Type B pancreatic cell (in vitro differentiated cells): ENCODE data around the gene SVOP. TPM values are rescaled to one million over a fixed set of nuclear protein-coding genes. Genes with fewer than 3 reads are reported as not detected.

Source experiments
- DNase-seq: peaks from one replicate; pipeline ENCODE4 v3.0.0; 2021; ENCODE audit warnings: mixed read lengths; ENCODE audit not compliant: unreplicated experiment; ENCODE audit errors: extremely low spot score
- H3K27ac Mint-ChIP-seq: 2 replicates; pipeline ENCODE4 v1.8.0; 2021; ENCODE audit warnings: mild to moderate bottlenecking, mixed read lengths
- H3K27me3 Mint-ChIP-seq: 2 replicates; pipeline ENCODE4 v1.8.0; 2021; ENCODE audit warnings: mixed read lengths
- H3K36me3 Mint-ChIP-seq: 2 replicates; pipeline ENCODE4 v1.8.0; 2021; ENCODE audit warnings: mixed read lengths
- H3K4me1 Mint-ChIP-seq: one replicate; pipeline ENCODE4 v1.8.0; 2021; ENCODE audit warnings: mixed read lengths; ENCODE audit not compliant: unreplicated experiment
- H3K4me3 Mint-ChIP-seq: 2 replicates; pipeline ENCODE4 v1.8.0; 2021; ENCODE audit warnings: mild to moderate bottlenecking, mixed read lengths
- H3K9me3 Mint-ChIP-seq: 2 replicates; pipeline ENCODE4 v1.8.0; 2021; ENCODE audit warnings: mixed read lengths
- long read RNA-seq: library from polyadenylated mRNA; unstranded; transcript quantifications from one replicate; pipeline ENCODE4 v2.0.0, GENCODE V29; 2020
- total RNA-seq: library from RNA; stranded (reverse); gene quantifications from 2 replicates; pipeline ENCODE4 v1.2.1, GENCODE V29; 2021; ENCODE audit warnings: low replicate concordance
- TF ChIP-seq, protein P1 (sequence below): fragments of 200-600 bp; sonication (generic); conservative IDR thresholded peaks from 2 replicates; pipeline ENCODE4 v1.5.0; 2021; ENCODE audit warnings: antibody characterized with exemption, mild to moderate bottlenecking

SVOP gene, protein sequence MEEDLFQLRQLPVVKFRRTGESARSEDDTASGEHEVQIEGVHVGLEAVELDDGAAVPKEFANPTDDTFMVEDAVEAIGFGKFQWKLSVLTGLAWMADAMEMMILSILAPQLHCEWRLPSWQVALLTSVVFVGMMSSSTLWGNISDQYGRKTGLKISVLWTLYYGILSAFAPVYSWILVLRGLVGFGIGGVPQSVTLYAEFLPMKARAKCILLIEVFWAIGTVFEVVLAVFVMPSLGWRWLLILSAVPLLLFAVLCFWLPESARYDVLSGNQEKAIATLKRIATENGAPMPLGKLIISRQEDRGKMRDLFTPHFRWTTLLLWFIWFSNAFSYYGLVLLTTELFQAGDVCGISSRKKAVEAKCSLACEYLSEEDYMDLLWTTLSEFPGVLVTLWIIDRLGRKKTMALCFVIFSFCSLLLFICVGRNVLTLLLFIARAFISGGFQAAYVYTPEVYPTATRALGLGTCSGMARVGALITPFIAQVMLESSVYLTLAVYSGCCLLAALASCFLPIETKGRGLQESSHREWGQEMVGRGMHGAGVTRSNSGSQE
- total RNA-seq, result 3.4 and 3.6 TPM in 2 replicates
- long read RNA-seq, full-length matches to known transcripts, result 2 of 5 reads
- long read RNA-seq, partial matches to known transcripts, result 1 of 5 reads
- long read RNA-seq, other reads (novel, unspliced or antisense), result 2 of 5 reads

DNA sequence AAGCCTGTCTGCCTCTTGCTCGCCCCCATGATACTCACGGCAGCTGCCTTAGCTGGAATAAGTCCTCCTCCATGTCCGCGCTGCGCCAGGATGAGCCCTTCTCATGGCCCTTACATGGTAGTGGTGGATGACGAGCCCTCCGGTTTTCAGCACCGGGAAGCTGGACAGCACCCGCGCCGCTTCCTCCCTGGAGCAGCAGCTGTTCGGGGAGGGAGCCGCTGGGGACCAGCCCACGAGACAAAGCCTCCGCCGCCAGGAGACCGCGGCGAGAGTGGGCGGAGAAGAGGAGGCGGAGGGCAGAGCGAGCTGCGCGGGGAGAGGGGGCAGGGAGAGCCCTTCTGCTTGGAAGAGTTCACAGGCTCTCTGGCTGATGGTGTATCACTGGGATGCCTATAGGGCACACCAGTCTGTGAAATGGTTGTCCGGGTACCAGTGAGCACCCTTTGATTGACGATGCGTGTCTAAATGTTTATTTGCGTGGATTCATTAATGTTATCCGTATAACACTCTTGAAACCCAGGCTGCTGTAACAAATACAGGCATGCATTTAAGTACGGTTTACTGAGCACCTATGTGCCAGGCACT lies at the start of gene SVOP:
TSS of gene SVOP (minus strand) at position 273 of the 585 bp plus-strand sequence. CDS start at position 73, 200 bp downstream.
- TF ChIP-seq, protein P1, sequence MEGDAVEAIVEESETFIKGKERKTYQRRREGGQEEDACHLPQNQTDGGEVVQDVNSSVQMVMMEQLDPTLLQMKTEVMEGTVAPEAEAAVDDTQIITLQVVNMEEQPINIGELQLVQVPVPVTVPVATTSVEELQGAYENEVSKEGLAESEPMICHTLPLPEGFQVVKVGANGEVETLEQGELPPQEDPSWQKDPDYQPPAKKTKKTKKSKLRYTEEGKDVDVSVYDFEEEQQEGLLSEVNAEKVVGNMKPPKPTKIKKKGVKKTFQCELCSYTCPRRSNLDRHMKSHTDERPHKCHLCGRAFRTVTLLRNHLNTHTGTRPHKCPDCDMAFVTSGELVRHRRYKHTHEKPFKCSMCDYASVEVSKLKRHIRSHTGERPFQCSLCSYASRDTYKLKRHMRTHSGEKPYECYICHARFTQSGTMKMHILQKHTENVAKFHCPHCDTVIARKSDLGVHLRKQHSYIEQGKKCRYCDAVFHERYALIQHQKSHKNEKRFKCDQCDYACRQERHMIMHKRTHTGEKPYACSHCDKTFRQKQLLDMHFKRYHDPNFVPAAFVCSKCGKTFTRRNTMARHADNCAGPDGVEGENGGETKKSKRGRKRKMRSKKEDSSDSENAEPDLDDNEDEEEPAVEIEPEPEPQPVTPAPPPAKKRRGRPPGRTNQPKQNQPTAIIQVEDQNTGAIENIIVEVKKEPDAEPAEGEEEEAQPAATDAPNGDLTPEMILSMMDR, result no peak
- no peaks in the 10 kb centered on the region for H3K36me3 Mint-ChIP-seq
- peak; percentile 91 for DNase-seq
- peaks cover 4% of the 10 kb centered on the region for H3K4me1 Mint-ChIP-seq
- peak within 1 kb of the TSS; percentile 71 for H3K4me3 Mint-ChIP-seq
- H3K9me3 Mint-ChIP-seq, result no peaks in the 10 kb centered on the region
- no peak within 1 kb of the TSS for H3K27ac Mint-ChIP-seq
- peaks cover 14% of the 10 kb centered on the region for H3K27me3 Mint-ChIP-seq

GRCh38 chr12:109069307-109070271 lies 48.7 kb upstream of the SVOP start:
- Mint-ChIP-seq H3K27ac (peak overlapping the region; percentile 95), H3K27me3 (no peaks in the 10 kb centered on the region), H3K4me3 (peak overlapping the region; percentile 63), H3K36me3 (peaks cover 32% of the 10 kb centered on the region), H3K4me1 (peaks cover 11% of the 10 kb centered on the region), H3K9me3 (no peaks in the 10 kb centered on the region)
- DNase-seq, result peak; percentile 39
- TF ChIP-seq, protein P1, result no peak

DNA sequence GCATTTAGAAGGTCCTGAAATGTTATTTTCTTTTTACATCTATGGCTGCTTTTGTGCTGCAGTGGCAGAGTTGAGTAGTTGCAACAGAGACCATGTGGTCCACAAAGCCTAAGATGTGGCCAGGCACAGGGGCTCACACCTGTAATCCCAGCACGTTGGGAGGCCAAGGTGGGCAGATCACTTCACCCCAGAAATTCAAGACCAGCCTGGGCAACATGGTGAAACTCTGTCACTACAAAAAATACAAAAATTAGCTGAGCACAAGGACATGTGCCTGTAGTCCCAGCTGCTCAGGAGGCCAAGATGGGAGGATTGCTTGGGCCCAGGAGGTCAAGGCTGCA lies 45.0 kb upstream of the SVOP start:
- Mint-ChIP-seq H3K9me3 (no peaks in the 10 kb centered on the region), H3K27ac (peak overlapping the region; percentile 43)
- TF ChIP-seq, protein P1, result no peak

GRCh38 chr12:109065154-109065852 lies 44.4 kb upstream of the SVOP start:
- H3K4me1 Mint-ChIP-seq, result peaks cover 11% of the 10 kb centered on the region
- H3K9me3 Mint-ChIP-seq, result no peaks in the 10 kb centered on the region
- H3K27ac Mint-ChIP-seq, result peak overlapping the region; percentile 43
- TF ChIP-seq, protein P1, result no peak
- DNase-seq, result peak; percentile 25
- peaks cover 22% of the 10 kb centered on the region for H3K36me3 Mint-ChIP-seq
- H3K27me3 Mint-ChIP-seq, result no peaks in the 10 kb centered on the region
- no peak overlapping the region for H3K4me3 Mint-ChIP-seq

More for the DNA sequence above, 45.0 kb upstream of the SVOP start:
- H3K27me3 Mint-ChIP-seq, result no peaks in the 10 kb centered on the region
- H3K4me1 Mint-ChIP-seq, result peaks cover 11% of the 10 kb centered on the region
- peaks cover 26% of the 10 kb centered on the region for H3K36me3 Mint-ChIP-seq
- peak; percentile 29 for DNase-seq
- no peak overlapping the region for H3K4me3 Mint-ChIP-seq
